Measurements from ENCODE around the gene MAPKBP1.

The MAPKBP1 gene

GRCh38 chr15:41876689-41877088 lies 102.4 kb downstream of the MAPKBP1 start:
- no peak for DNase-seq (ENCODE audit: low read depth in 2 of 2)
- TF ChIP-seq CTCF (IDR thresholded peaks at IDR 0.05; ENCODE audit: low read depth, low read length), result no peak
- H3K4me3 ChIP-seq (replicated peaks in 1 of 2; ENCODE audit: low read depth in 2 of 2, low read length in 2 of 2), result no peak overlapping the region
